ENCODE measurements around the gene LRRC36.
A peak's percentile ranks its signal among the peaks of the same experiment; 100 is the strongest.
"Not testable (repeated sequence)": the region's sequence is repeated elsewhere in the genome, so short reads cannot be mapped to it uniquely, and the experiment has no call there.

Gene LRRC36

DNA sequence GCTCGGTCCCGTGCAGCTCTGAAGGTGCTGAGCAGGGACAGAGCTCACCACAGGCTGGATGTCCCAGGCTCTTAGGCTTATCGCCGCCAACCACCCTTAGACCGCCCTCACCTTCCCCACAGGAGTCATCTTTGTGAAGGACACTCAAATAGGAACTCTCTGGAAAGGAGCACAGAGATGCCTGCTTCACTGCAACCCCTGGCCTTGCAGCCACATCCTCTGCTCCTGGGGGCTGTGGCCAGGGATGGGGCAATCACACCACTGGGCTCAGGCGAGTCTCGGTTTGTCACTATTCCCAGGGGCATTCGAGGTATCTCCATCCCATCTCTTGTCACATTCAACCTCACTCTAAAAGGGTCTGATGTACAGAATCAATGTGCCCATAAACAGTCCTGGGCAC lies 78.7 kb downstream of the LRRC36 start:
- no peak for DNase-seq

DNA sequence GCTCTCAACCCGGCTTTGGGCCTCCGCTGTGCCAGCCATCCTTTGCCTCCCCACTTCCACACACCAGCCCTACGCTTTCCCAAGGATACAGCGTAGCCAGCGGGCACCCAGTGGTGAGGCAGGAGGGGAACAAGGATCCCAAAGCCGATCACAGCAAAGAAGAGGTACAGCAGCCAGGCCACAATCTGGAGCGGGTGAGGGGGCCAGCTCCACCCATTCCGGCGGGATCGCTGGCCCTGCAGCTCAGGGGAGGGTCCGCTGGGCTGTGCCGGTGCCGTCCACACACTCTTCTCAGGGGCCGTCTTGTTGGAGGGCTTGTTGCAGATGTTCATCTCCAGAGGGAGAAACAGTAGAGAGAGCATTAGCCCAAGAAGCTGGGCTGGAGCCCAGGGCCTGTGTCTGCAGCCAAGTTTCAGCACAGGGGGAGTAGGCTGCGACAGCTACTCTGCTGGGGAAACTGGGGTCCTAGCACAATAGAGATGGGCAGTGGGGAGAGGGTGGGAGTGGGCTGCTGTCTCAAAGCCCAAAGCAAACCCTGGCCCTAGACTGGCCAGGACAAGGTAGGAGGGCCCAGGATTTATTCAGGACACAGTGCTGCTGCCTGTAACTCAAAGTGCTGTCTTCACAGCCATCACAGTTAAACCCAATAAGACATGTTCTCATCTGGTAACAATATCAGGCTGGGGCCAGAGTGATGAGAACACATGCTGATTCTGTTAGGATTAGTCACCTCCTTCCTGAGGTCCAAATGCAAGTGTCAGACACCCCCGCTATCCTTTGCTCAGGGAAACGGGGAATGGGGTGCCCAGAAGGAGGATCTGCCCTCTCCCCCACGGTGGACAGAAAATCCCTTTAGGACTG lies 79.7 kb downstream of the LRRC36 start:
- no peak for DNase-seq

GRCh38 chr16:67407176-67407787 lies 80.7 kb downstream of the LRRC36 start:
- DNase-seq: no peak

- DNase-seq: no peak
Observed at GRCh38 chr16:67407788-67408452, 81.3 kb downstream of the LRRC36 start.

DNA sequence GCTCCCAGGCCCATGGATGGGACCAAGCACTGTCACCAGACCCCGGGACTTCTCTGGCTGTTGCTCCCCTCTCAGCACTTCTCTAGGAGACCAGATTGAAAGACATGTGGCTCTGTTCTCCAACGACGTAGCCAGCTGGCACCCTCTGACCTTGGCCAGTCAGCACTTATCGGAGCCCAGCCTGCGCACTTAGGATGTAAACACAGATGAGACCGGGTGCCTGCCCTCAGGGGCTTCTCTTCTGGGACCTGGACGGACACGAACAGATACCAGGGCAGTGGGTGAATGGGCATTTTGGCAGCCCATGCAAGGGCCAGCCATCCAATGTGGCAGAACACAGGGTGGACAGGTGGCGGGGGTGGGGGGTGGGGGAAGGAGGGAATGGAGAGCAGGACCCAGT lies 83.0 kb downstream of the LRRC36 start:
- DNase-seq: no peak

DNA sequence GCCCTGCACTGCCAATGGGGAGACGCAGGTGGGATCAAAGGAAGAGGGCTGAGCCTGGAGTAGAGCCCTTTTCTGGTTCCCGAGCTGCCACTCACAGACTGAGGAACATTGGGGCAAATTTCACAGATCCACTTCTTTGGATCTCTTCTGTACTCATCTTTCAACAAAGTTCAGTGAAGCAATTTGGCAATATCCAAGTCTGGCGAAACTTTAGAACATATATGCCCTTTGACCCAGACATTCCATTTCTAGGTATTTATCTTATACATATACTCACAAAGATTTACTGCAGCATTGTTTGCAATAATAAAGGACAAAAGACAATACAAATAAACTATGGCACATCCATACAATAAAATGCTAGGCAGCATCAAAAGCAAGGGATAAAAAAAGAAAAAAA lies 84.7 kb downstream of the LRRC36 start:
- DNase-seq: no peak

DNA sequence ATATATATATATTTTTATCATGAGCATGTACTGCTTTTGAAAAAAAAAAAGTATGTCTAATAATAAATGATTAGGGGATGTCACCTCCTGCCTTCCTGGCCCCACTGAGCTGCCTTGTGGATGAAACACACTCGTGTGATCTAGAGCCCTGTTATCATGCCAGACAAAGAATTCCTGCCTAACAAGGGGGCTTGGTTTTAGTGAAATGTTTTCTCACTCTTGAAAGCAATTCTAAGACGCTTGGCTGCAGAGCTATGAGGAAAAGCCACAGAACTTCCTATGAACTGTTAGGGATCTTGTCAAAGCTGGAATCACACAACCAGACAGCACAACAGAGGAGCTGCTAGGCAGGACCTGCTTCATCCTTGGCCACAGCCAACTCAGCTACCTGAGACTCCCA lies 85.7 kb downstream of the LRRC36 start:
- no peak for DNase-seq

GRCh38 chr16:67413978-67414911 lies 87.6 kb downstream of the LRRC36 start:
- DNase-seq: no peak

- DNase-seq: not testable (repeated sequence)
Observed at GRCh38 chr16:67415421-67415820, 88.8 kb downstream of the LRRC36 start.

DNA sequence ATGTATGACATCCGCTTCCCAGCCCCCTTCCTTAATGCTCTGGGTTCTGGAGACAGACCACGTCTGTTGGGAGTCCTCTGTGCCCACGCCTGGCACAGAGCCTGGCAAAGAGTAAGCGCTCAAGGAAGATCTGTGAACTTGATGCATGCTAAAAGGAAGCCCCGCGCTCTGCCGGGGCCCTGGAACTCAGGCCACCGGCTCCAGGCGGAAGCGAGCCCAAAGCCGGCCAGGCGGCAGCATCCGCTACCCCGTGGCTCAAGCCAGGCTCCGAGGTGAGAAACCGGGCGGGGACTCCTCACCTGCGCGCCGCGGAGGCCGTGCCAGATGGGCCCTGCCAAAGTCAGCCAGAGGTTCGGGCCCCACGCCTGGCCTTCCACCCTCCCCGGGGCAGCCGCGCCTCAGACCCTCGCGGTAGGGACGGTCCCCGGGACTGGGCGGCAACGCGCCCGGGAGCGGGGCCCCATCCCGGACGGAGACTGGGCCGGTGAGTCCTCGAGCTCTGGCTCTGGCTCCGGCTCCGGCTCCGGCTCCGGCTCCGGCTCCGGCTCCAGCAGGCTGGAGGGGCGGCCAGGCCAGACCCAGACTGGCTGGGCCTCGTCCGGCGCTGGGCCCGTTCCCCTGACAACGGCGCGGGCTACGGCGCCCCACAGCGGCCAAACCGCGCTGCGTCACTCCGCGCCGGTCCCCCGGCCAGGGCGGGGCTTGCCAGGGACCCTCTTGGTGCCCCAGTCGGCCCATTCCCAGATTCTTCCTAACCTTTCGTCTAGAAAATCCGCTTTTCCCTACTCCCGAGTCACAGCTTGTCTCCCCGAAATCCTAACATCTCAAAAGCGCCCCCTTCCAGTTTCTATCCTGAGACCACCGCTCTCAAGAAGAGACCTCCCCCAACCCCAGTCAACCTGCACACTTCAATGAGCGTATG lies 89.5 kb downstream of the LRRC36 start, which contains the start of gene ZDHHC1:
TSS of gene ZDHHC1 (minus strand) at position 606 of the 922 bp plus-strand sequence. CDS start 8,702 bp downstream, outside the sequence.
- DNase-seq: peak; percentile 16

GRCh38 chr16:67417333-67418061 lies 90.9 kb downstream of the LRRC36 start:
- no peak for DNase-seq

DNA sequence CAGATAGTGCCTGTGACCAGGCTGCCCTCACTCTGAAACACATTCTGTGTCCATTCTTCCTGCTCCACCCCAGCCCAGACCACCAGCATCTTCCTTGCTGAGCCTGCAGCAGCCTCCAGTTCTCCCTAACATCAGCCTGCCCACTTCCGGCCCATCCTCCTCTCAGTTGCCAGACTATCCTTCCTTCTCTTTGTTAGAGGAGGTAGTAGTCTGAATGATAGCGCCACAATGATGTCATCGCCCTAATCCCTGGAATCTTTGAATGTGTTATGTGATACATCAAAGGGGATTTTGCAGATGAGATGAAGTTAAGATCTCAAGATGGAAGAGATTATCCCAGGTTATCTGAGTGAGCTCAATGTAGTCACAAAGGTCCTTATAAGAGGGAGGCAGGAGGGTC lies 92.9 kb downstream of the LRRC36 start:
- no peak for DNase-seq

DNA sequence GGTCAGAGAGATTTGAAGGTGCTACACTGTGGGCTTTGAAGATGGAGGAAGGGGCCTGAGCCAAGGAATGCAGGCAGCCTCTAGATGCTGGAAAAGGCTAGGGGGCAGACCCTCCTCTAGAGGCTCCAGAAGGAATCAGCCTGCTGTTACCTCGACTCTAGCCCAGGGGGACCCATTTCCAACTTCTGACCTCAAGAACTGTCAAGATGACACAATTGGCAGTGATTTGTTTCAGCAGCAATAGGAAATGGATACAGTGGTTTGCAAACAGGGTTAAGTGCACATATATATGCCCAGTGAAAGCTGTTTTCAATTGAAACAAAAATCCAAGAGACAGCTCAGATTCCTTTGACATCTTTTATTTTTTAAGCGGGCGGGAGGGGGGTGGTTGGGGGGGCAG lies 93.3 kb downstream of the LRRC36 start:
- DNase-seq: no peak

DNA sequence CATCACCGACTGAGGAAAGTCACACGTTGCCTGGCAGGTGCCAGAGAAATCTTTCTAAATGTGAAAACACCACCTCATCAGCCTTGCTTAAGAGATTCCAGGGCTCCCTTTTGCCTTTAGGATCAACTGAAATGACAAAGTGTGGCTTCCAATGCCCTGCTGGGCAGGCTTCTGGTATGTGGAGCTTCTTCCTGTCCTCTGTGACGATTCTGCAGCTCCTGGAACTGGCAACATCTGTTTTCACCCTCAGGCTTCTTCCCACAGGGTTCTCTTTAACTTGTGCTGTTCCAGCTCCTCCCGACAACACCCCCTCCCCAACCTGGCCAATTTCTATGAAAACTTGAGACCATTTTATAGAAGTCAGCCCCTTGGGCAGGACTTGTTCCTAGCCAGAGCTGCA lies 94.4 kb downstream of the LRRC36 start:
- no peak for DNase-seq

DNA sequence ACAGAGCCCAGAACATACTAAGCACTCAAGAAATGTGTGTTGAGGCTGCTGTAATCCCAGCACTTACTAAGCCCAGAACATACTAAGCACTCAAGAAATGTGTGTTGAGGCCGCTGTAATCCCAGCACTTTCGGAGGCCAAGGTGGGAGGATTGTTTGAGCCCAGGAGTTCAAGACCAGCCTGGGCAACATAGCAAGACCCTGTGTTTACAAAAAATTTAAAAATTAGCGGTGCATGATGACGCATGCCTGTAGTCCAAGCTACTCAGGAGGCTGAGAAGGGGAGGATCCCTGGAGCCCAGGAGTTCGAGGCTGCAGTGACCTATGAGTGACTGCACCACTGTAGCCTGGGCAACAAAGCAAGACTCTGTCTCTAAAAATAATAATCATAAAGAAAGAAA lies 96.4 kb downstream of the LRRC36 start:
- no peak for DNase-seq

DNA sequence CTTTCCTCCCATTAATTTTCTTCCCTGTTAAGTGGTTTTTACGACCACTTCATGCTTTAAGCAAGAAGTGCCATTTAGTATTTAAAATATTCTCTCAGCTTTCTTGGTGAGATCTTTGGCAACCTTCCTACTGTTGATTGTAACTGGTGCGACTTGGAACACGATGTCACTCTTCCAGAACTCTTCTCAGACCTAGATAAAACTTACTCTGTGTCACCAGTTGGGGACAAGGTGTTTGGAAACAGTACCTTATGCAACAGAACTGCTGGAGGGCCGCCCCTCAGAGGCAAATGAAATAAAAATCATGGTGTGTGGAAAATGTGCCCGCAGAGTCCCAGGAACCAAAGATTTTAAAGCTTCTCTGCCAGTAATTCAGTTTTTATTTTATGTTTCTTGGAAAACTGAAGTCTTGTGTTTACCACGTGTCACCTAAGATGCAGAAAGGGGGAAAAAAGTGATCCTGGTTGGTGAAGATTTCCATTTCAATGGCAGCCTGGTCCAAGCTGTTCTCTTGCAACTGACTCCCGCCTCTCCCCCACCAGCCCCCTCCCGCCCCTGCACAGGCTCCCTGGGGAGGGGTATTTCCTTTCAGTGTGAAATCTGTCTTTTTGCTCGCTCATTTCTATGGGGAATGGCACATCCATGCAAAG lies 97.1 kb downstream of the LRRC36 start:
- no peak for DNase-seq

GRCh38 chr16:67424261-67424615 lies 97.6 kb downstream of the LRRC36 start:
- no peak for DNase-seq

GRCh38 chr16:67425061-67425460 lies 98.4 kb downstream of the LRRC36 start:
- DNase-seq: no peak

- DNase-seq: no peak
Observed at GRCh38 chr16:67425580-67425979, 99.0 kb downstream of the LRRC36 start.

GRCh38 chr16:67426022-67426421 lies 99.4 kb downstream of the LRRC36 start:
- DNase-seq: no peak

Data from KG1 (cell line).